IMR-90 (cell line): ENCODE data around the gene TRAFD1. TPM values are rescaled to one million over a fixed set of nuclear protein-coding genes. Genes with fewer than 3 reads are reported as not detected.

Experiments
- ATAC-seq: fragments of 200-7000 bp; cut with Tn5 transposase; 2 replicates; pipeline ENCODE4 v1.9.1; 2020; ENCODE audit warnings: low read depth, mild to moderate bottlenecking, moderate library complexity
- BruUV-seq: library from RNA; stranded (reverse); fragments of 400-500 nt; replicated peaks from 2 replicates; lab custom pipeline; 2021; lab: Mats Ljungman, UMichigan
- CTCF ChIA-PET: fragments of 300-600 bp; formaldehyde crosslinking; extraction: SDS; loops from one replicate; lab custom pipeline; 2021; ENCODE audit warnings: antibody characterized with exemption; lab: Yijun Ruan, JAX
- POLR2A ChIA-PET: fragments of 300-600 bp; sonication (Branson Sonifier 250); formaldehyde crosslinking; loops from one replicate; lab custom pipeline; 2022; ENCODE audit warnings: antibody characterized with exemption; ENCODE audit not compliant: unreplicated experiment; lab: Charles Lee
- DNase-seq: peaks from one replicate; pipeline ENCODE4 v3.0.0; 2013
- H2AFZ ChIP-seq: replicated peaks from 2 replicates; pipeline ENCODE3; 2013; ENCODE audit warnings: low read length, mild to moderate bottlenecking; ENCODE audit not compliant: poor library complexity
- H2AK5ac ChIP-seq: 2 replicates; pipeline ENCODE4 v1.6.1; 2013; ENCODE audit warnings: low read depth, low read length, inconsistent platforms
- H2AK9ac ChIP-seq: replicated peaks from 2 replicates; pipeline ENCODE3; 2013; ENCODE audit warnings: mild to moderate bottlenecking, low read depth, low read length, moderate library complexity; ENCODE audit not compliant: poor library complexity
- H2BK120ac ChIP-seq: 2 replicates; pipeline ENCODE4 v1.6.1; 2013; ENCODE audit warnings: low read depth, low read length, inconsistent platforms
- H2BK15ac ChIP-seq: 3 replicates; pipeline ENCODE4 v1.6.1; 2013; ENCODE audit warnings: low read depth, low read length, inconsistent platforms
- H2BK20ac ChIP-seq: 2 replicates; pipeline ENCODE4 v1.6.1; 2013; ENCODE audit warnings: low read depth, mild to moderate bottlenecking, inconsistent platforms, low read length, moderate library complexity
- H2BK5ac ChIP-seq: 2 replicates; pipeline ENCODE4 v1.6.1; 2013; ENCODE audit warnings: mild to moderate bottlenecking, low read depth, low read length, inconsistent platforms; ENCODE audit not compliant: poor library complexity, severe bottlenecking
- H3K14ac ChIP-seq: replicated peaks from 2 replicates; pipeline ENCODE4 v1.6.1; 2013; ENCODE audit warnings: low read depth, low read length, inconsistent platforms
- H3K18ac ChIP-seq: 2 replicates; pipeline ENCODE4 v1.6.1; 2013; ENCODE audit warnings: low read depth, low read length, control low read depth
- H3K23ac ChIP-seq: 2 replicates; pipeline ENCODE4 v1.6.1; 2013; ENCODE audit warnings: low read depth, low read length, inconsistent platforms
- H3K27ac ChIP-seq: 2 replicates; pipeline ENCODE4 v1.5.1; 2013; ENCODE audit warnings: mild to moderate bottlenecking, control low read depth, low read length; ENCODE audit not compliant: insufficient read depth
- H3K27me3 ChIP-seq: 2 replicates; pipeline ENCODE4 v1.6.1; 2013; ENCODE audit warnings: low read length; ENCODE audit not compliant: control insufficient read depth, insufficient read depth
- H3K36me3 ChIP-seq: 2 replicates; pipeline ENCODE4 v1.6.1; 2013; ENCODE audit warnings: low read length, mixed read lengths; ENCODE audit not compliant: control insufficient read depth, insufficient read depth
- H3K4ac ChIP-seq: 2 replicates; pipeline ENCODE4 v1.6.1; 2013; ENCODE audit warnings: low read depth, low read length, inconsistent platforms
- H3K4me1 ChIP-seq: 2 replicates; pipeline ENCODE4 v1.6.1; 2013; ENCODE audit warnings: low read length, mixed read lengths; ENCODE audit not compliant: control insufficient read depth, insufficient read depth
- H3K4me2 ChIP-seq: 2 replicates; pipeline ENCODE4 v1.6.1; 2013; ENCODE audit warnings: low read depth, mild to moderate bottlenecking, control low read depth, low read length, moderate library complexity
- H3K4me3 ChIP-seq: 2 replicates; pipeline ENCODE4 v1.5.1; 2013; ENCODE audit warnings: low read depth, mild to moderate bottlenecking, control low read depth, low read length, moderate library complexity; ENCODE audit not compliant: insufficient read depth
- H3K56ac ChIP-seq: 2 replicates; pipeline ENCODE4 v1.6.1; 2013; ENCODE audit warnings: low read length, inconsistent platforms; ENCODE audit not compliant: insufficient read depth; ENCODE audit errors: extremely low read depth
- H3K79me1 ChIP-seq, 2 experiments: 2 replicates each; pipeline ENCODE4 v1.6.1; 2013; ENCODE audit warnings: low read length in 2 of 2, inconsistent platforms in 1 of 2, low read depth in 1 of 2
- H3K9ac ChIP-seq: 2 replicates; pipeline ENCODE4 v1.6.1; 2013; ENCODE audit warnings: low read depth, low read length, control low read depth
- H3K9me1 ChIP-seq: 2 replicates; pipeline ENCODE4 v1.6.1; 2013; ENCODE audit warnings: low read length, inconsistent platforms; ENCODE audit not compliant: insufficient read depth
- H3K9me3 ChIP-seq: 2 replicates; pipeline ENCODE4 v1.6.1; 2013; ENCODE audit warnings: low read length; ENCODE audit not compliant: control insufficient read depth, insufficient read depth
- H4K20me1 ChIP-seq: 2 replicates; pipeline ENCODE4 v1.6.1; 2013; ENCODE audit warnings: low read length, inconsistent platforms; ENCODE audit not compliant: insufficient read depth
- H4K5ac ChIP-seq: 2 replicates; pipeline ENCODE4 v1.6.1; 2013; ENCODE audit warnings: mild to moderate bottlenecking, low read depth, low read length, control low read depth
- H4K8ac ChIP-seq, 2 experiments: 2 replicates each; pipeline ENCODE4 v1.6.1; 2013; ENCODE audit warnings: low read depth in 2 of 2, low read length in 2 of 2, control low read depth in 1 of 2, inconsistent platforms in 1 of 2
- H4K91ac ChIP-seq: 2 replicates; pipeline ENCODE4 v1.6.1; 2013; ENCODE audit warnings: low read depth, low read length, inconsistent platforms; ENCODE audit not compliant: insufficient read depth
- BHLHE40 ChIP-seq: fragments of 150-350 bp; IDR thresholded peaks from 2 replicates; pipeline ENCODE4 v1.6.1; 2016; ENCODE audit warnings: mild to moderate bottlenecking, low read depth, low read length
- FOS ChIP-seq: fragments of 150-350 bp; IDR thresholded peaks from 2 replicates; pipeline ENCODE4 v1.6.1; 2016; ENCODE audit warnings: low read depth, low read length
- MAZ ChIP-seq: IDR thresholded peaks from 2 replicates; pipeline ENCODE4 v1.6.1; 2012; ENCODE audit warnings: low read depth, mild to moderate bottlenecking, low read length, improper control_type of control experiment, moderate library complexity, borderline replicate concordance
- MXI1 ChIP-seq: IDR thresholded peaks from 2 replicates; pipeline ENCODE4 v1.6.1; 2012; ENCODE audit warnings: low read depth, mild to moderate bottlenecking, low read length, moderate library complexity, borderline replicate concordance
- NFE2L2 ChIP-seq: fragments of 150-350 bp; IDR thresholded peaks from 2 replicates; pipeline ENCODE4 v1.6.1; 2016; ENCODE audit warnings: low read depth, mild to moderate bottlenecking, low read length
- RAD21 ChIP-seq: IDR thresholded peaks from 2 replicates; pipeline ENCODE4 v1.6.1; 2012; ENCODE audit warnings: low read length, improper control_type of control experiment
- RCOR1 ChIP-seq: IDR thresholded peaks from 2 replicates; pipeline ENCODE4 v1.6.1; 2012; ENCODE audit warnings: mild to moderate bottlenecking, low read length, improper control_type of control experiment; ENCODE audit not compliant: insufficient replicate concordance
- RFX5 ChIP-seq: IDR thresholded peaks from 2 replicates; pipeline ENCODE4 v1.8.0; 2012; ENCODE audit warnings: low read depth, mild to moderate bottlenecking, low read length, moderate library complexity
- SMC3 ChIP-seq: fragments of 150-350 bp; IDR thresholded peaks from 2 replicates; pipeline ENCODE4 v1.6.1; 2016; ENCODE audit warnings: low read depth, mild to moderate bottlenecking, antibody characterized with exemption, low read length, moderate library complexity
- WGBS, 2 experiments: methylation state at CpG; one replicate each; pipeline versions ENCODE4 v1.1.5 to v1.1.7; 2013; ENCODE audit warnings: missing lambda C conversion rate in 2 of 2; ENCODE audit not compliant: insufficient read length in 1 of 2; ENCODE audit errors: extremely low coverage in 2 of 2; 5-methylcytosine and 5-hydroxymethylcytosine counted together
- dilution Hi-C: fragments of 300-500 bp; cut with HindIII; formaldehyde crosslinking; loops from one replicate; pipeline ENCODE4 v1.14.3; 2018; ENCODE audit warnings: low sequenced_read_pairs; ENCODE audit not compliant: unreplicated experiment
- in situ Hi-C: fragments of 300-500 bp; cut with MboI; formaldehyde crosslinking; loops from 3 replicates; pipeline ENCODE4 v1.14.3; 2019; ENCODE audit warnings: low sequenced_read_pairs, inconsistent platforms, mixed read lengths
- intact Hi-C: fragments of 100-400 bp; cut with micrococcal nuclease; formaldehyde crosslinking; loops from 2 replicates; pipeline ENCODE4 v1.10.0; 2022
- polyA plus RNA-seq, 3 experiments: library from polyadenylated mRNA; depleted of rRNA; stranded (reverse); fragments of >200 nt; gene quantifications; 2 replicates each; pipeline ENCODE4 v1.2.3, GENCODE V29; 2012; ENCODE audit warnings: low replicate concordance in 1 of 3
- total RNA-seq: library from RNA; depleted of rRNA; stranded (reverse); fragments of >200 nt; gene quantifications from 2 replicates; pipeline ENCODE4 v1.2.3, GENCODE V29; 2012
- TF ChIP-seq, protein P1 (sequence below): fragments of 150-350 bp; IDR thresholded peaks from 2 replicates; pipeline ENCODE4 v1.6.1; 2017; ENCODE audit warnings: mild to moderate bottlenecking, antibody characterized with exemption, low read length, low read depth

The TRAFD1 gene
- total and polyA plus RNA-seq, 2 of the 4 experiments (the other 2 are of a cell fraction) = 41.3 to 70.4 TPM

DNA sequence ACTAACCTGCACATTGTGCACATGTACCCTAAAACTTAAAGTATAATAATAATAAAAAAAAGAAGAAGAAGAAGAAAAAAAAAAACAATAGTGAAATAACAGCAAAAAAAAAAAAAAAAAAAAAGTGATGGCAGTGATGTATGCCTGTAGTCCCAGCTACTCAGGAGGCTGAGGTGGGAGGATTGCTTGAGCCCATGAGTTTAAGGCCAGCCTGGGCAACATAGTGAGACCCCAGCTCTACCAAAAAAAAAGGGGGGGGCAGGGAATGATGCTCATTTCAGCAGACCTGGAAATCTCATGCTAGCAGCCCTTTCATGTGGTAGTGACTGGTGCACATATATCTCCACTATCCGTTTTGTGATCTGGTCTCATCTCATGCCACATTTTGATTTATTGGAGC lies 20.8 kb downstream of the TRAFD1 start:
- no peak overlapping the region for H3K4me2 ChIP-seq
- H2AK5ac ChIP-seq = no peak overlapping the region
- H3K36me3 ChIP-seq = peaks cover 63% of the 10 kb centered on the region
- ATAC-seq (no peak), DNase-seq (no peak)
- TF ChIP-seq MAZ (no peak), RAD21 (no peak), NFE2L2 (no peak), FOS (no peak), RFX5 (no peak), BHLHE40 (no peak), SMC3 (no peak), RCOR1 (no peak), MXI1 (no peak)
- TF ChIP-seq, protein P1, sequence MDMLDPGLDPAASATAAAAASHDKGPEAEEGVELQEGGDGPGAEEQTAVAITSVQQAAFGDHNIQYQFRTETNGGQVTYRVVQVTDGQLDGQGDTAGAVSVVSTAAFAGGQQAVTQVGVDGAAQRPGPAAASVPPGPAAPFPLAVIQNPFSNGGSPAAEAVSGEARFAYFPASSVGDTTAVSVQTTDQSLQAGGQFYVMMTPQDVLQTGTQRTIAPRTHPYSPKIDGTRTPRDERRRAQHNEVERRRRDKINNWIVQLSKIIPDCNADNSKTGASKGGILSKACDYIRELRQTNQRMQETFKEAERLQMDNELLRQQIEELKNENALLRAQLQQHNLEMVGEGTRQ = no peak
- no peak overlapping the region for H3K14ac ChIP-seq
- no peak overlapping the region for H2BK20ac ChIP-seq
- CTCF ChIA-PET = no interaction called here
- in situ Hi-C loops (no loop called here), dilution Hi-C loops (no loop called here), intact Hi-C loops (no loop called here)
- H3K27ac ChIP-seq = no peak overlapping the region
- peaks cover 3% of the 10 kb centered on the region; the same call in 1 of the 2 replicates for H4K20me1 ChIP-seq
- POLR2A ChIA-PET = no interaction called here
- H4K8ac ChIP-seq = no peak overlapping the region
- no peak overlapping the region for H3K9ac ChIP-seq
- H2BK120ac ChIP-seq = no peak overlapping the region
- no peaks in the 10 kb centered on the region for H3K9me3 ChIP-seq
- no peak overlapping the region for H2AK9ac ChIP-seq
- H3K18ac ChIP-seq = no peak overlapping the region
- H3K4me1 ChIP-seq = peaks cover 2% of the 10 kb centered on the region; the same call in 1 of the 2 replicates
- H4K91ac ChIP-seq = no peak overlapping the region
- peaks cover 12% of the 10 kb centered on the region for H3K9me1 ChIP-seq
- no peaks in the 10 kb centered on the region for H3K27me3 ChIP-seq
- no peak overlapping the region for H4K5ac ChIP-seq
- 80% methylated on average over 1 of the region's 1 CpG; no CpG with 5 or more reads in 1 of the 2 experiments for WGBS, 2 experiments
- no peak overlapping the region for H2BK5ac ChIP-seq
- no peak overlapping the region for H3K23ac ChIP-seq
- peaks cover 19 to 24% of the 10 kb centered on the region in 2 experiments for H3K79me1 ChIP-seq
- no TSS peak for BruUV-seq
- no peak overlapping the region for H2AFZ ChIP-seq
- no peak overlapping the region for H3K56ac ChIP-seq
- no peak overlapping the region for H3K4me3 ChIP-seq
- no peak overlapping the region for H3K4ac ChIP-seq
- H2BK15ac ChIP-seq = no peak overlapping the region
